Muscle layer of duodenum (tissue), 2 donors: ENCODE data around the gene UBE3B.

Experiments
- H3K27ac ChIP-seq: one replicate; pipeline ENCODE4 v1.7.0; 2013; ENCODE audit warnings: mild to moderate bottlenecking, low read length
- H3K27me3 ChIP-seq: one replicate; pipeline ENCODE4 v1.7.0; 2013; ENCODE audit warnings: low read depth, mild to moderate bottlenecking, control low read depth, low read length
- H3K36me3 ChIP-seq, 2 donors: one replicate each; pipeline ENCODE4 v1.7.0; 2013; ENCODE audit warnings: low read length in 2 of 2, control low read depth in 1 of 2, mild to moderate bottlenecking in 1 of 2; ENCODE audit not compliant: insufficient read depth in 2 of 2, control insufficient read depth in 1 of 2
- H3K4me1 ChIP-seq, 2 donors: one replicate each; pipeline ENCODE4 v1.7.0; 2013; ENCODE audit warnings: low read length in 2 of 2, mild to moderate bottlenecking in 2 of 2, control low read depth in 1 of 2, moderate library complexity in 1 of 2; ENCODE audit not compliant: insufficient read depth in 2 of 2, control insufficient read depth in 1 of 2
- H3K4me3 ChIP-seq, 2 donors: one replicate each; pipeline ENCODE4 v1.7.0; 2013; ENCODE audit warnings: low read length in 2 of 2, low read depth in 1 of 2, mild to moderate bottlenecking in 1 of 2
- H3K9me3 ChIP-seq, 2 donors: one replicate each; pipeline ENCODE4 v1.7.0; 2013; ENCODE audit warnings: low read length in 2 of 2, control low read depth in 1 of 2, mild to moderate bottlenecking in 1 of 2; ENCODE audit not compliant: control insufficient read depth in 1 of 2
- donor health status: healthy.

The UBE3B gene

DNA sequence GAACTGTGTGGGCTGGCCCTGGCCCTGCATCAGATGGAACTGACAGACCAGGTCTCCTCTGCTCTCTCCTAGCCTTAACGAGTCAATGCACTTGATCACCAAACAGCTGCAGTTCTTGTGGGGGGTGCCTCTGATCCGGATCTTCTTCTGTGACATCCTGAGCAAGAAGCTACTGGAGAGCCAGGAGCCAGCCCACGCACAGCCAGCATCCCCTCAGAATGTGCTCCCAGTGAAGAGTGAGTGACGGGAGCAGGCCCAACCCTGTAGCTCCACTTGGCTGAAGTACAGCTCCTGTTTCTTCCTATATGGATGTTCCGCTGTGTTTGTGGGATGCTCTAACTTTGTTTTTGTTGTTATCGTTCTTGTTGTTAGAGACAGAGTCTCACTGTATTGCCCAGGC, 23.9 kb downstream of the UBE3B start:
- Histone ChIP-seq H3K4me3 (no peak overlapping the region), H3K9me3 (no peaks in the 10 kb centered on the region), H3K27ac (no peak overlapping the region), H3K27me3 (no peaks in the 10 kb centered on the region), H3K4me1 (no peaks in the 10 kb centered on the region), H3K36me3 (peaks cover 65 to 95% of the 10 kb centered on the region in 2 donors)

GRCh38 chr12:109502332-109502731, 24.9 kb downstream of the UBE3B start:
- H3K4me1 ChIP-seq, result no peaks in the 10 kb centered on the region
- H3K9me3 ChIP-seq, result no peaks in the 10 kb centered on the region
- no peak overlapping the region for H3K27ac ChIP-seq

DNA sequence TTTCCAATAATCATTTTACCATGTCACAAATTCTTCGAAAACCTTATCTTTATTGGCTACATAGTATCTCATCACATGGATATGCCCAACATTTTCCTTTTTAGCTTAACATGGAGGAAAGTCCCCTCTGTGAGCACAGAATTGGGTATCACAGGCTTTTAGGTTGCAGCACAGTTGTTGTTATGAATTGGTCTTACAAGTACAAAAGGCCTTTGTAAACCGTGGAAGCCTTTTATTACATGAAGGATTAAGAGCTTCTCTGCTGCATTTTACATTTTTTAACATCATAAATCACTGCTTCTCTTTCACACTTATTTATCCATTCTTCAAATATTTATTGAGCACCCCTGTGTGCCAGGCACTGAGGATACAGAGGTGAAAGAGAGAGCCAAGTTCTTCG, 26.2 kb downstream of the UBE3B start:
- Histone ChIP-seq H3K9me3 (no peaks in the 10 kb centered on the region), H3K4me1 (no peaks in the 10 kb centered on the region), H3K27ac (no peak overlapping the region), H3K36me3 (peaks cover 80 to 99% of the 10 kb centered on the region in 2 donors), H3K4me3 (no peak overlapping the region), H3K27me3 (no peaks in the 10 kb centered on the region)

More at GRCh38 chr12:109502332-109502731, 24.9 kb downstream of the UBE3B start:
- H3K4me3 ChIP-seq, result no peak overlapping the region
- H3K27me3 ChIP-seq, result no peaks in the 10 kb centered on the region
- H3K36me3 ChIP-seq, result peaks cover 73 to 99% of the 10 kb centered on the region in 2 donors

GRCh38 chr12:109504068-109504467, 26.6 kb downstream of the UBE3B start:
- Histone ChIP-seq H3K27ac (no peak overlapping the region), H3K9me3 (no peaks in the 10 kb centered on the region), H3K36me3 (peaks cover 82 to 96% of the 10 kb centered on the region in 2 donors), H3K27me3 (no peaks in the 10 kb centered on the region), H3K4me3 (no peak overlapping the region), H3K4me1 (no peaks in the 10 kb centered on the region)

GRCh38 chr12:109510196-109510595, 32.8 kb downstream of the UBE3B start:
- Histone ChIP-seq H3K27ac (no peak overlapping the region), H3K36me3 (peaks cover 63 to 87% of the 10 kb centered on the region in 2 donors), H3K9me3 (no peaks in the 10 kb centered on the region), H3K27me3 (no peaks in the 10 kb centered on the region), H3K4me1 (peaks cover 0 to 21% of the 10 kb centered on the region in 2 donors), H3K4me3 (no peak overlapping the region)

DNA sequence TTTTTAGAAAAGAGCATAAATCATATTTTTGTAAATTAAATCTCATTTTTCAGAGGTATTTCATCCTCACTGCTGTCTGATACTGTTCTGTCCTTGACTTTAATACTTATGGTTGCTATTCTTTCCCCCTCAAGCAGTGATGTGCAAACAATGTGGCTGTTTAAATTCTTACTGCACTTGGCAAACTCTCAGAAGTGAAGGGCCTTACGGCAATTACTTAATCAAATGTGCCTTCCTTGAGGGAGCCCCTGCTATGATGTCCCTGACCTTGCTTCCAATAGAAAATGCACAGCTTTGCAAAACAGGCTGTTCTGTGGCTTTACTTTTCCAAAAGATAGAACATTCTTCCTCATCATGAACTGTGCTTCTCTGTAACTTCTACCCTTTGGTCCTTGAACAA, 35.2 kb downstream of the UBE3B start:
- Histone ChIP-seq H3K4me1 (peaks cover 0 to 21% of the 10 kb centered on the region in 2 donors), H3K27me3 (no peaks in the 10 kb centered on the region), H3K9me3 (no peaks in the 10 kb centered on the region), H3K27ac (no peak overlapping the region), H3K36me3 (peaks cover 54 to 78% of the 10 kb centered on the region in 2 donors), H3K4me3 (no peak overlapping the region)

GRCh38 chr12:109513051-109513450, 35.6 kb downstream of the UBE3B start:
- Histone ChIP-seq H3K36me3 (peaks cover 54 to 78% of the 10 kb centered on the region in 2 donors), H3K27ac (no peak overlapping the region), H3K4me1 (peaks cover 0 to 21% of the 10 kb centered on the region in 2 donors), H3K9me3 (no peaks in the 10 kb centered on the region), H3K27me3 (no peaks in the 10 kb centered on the region), H3K4me3 (no peak overlapping the region)

DNA sequence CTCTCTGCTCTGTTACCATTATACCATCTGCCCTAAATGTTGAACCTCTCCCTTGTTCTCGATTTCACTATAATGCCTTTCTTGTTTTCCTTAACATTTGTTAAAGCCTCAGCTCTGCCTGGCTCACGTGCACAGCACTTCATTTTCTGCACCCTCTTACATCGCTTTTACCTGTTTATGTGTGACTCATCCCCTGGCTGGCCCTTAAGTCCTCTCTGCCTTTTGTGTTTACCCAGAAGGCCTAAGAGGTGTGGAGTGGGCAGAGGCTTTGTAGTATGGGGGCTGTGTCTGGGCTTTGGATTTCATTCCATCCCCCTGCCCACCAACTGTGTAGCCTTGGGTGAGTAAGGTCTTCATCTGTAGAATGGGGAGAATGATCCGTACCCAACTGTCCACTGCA, 36.5 kb downstream of the UBE3B start:
- H3K27ac ChIP-seq, result no peak overlapping the region
- no peak overlapping the region for H3K4me3 ChIP-seq
- no peaks in the 10 kb centered on the region for H3K27me3 ChIP-seq
- peaks cover 51 to 73% of the 10 kb centered on the region in 2 donors for H3K36me3 ChIP-seq
- peaks cover 0 to 25% of the 10 kb centered on the region in 2 donors for H3K4me1 ChIP-seq
- H3K9me3 ChIP-seq, result no peaks in the 10 kb centered on the region

DNA sequence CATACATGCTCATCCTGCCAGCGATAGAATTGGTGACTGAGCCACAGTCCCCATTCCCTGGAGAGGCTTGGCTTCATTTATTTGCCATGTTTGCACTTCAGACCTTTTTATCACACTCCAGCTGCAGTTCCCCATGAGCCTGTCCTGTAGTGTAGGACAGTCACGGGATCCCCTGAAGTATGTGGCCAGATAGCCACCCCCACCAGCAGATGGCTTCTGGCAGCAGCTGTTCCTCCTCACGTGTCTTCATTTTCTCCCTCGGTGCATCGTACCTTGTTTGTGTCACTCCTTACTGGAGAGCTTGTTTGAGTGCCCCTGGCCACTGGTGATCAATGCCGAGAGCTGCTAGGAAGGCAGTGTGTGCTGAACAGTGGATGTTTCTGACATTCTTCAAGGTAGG, 40.2 kb downstream of the UBE3B start:
- H3K27me3 ChIP-seq, result no peaks in the 10 kb centered on the region
- H3K27ac ChIP-seq, result peak overlapping the region; percentile 54
- H3K4me1 ChIP-seq, result peaks cover 0 to 9% of the 10 kb centered on the region in 2 donors
- no peaks in the 10 kb centered on the region for H3K9me3 ChIP-seq
- H3K4me3 ChIP-seq, result no peak overlapping the region
- peaks cover 52 to 74% of the 10 kb centered on the region in 2 donors for H3K36me3 ChIP-seq

DNA sequence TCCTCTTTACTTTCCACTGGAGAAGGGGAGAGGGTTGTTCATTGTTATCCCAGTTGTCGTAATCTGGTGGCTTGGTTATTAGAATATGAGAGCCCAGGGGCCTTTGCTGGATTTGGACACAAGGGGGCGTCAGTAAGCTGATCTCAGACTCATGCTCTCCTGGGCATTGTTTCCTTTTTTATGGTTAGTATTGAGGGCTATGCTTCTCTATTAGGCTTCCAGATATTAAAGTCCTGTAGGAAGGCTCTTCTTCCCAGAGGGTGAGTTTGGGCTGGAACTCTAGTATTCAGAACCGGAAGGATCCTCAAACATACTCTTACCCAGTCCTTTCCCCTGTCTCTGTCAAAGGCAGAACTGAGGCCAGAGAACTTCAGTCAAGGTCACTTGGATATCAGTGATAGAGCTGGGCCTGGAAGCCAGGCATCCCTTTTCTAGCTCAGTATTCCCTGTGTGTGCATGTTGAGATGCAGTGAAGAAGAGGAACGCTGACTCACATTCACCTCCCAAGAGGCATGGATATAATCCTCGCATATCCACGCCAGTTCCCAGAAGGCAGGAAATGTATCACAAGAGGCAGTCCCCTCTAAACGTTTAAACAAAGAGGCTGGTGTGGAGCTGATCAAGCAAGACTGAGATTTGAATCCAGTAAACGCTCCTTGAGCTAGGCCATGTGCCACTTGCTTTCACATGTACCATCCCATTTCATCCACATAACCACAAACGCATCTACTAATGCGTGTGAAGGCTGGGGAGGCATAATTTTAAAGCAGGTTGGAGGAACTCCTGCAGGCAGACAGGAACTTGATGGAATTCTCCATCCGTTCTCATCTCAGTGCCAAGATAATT, 41.6 kb downstream of the UBE3B start:
- Histone ChIP-seq H3K27me3 (no peaks in the 10 kb centered on the region), H3K27ac (peak overlapping the region; percentile 78), H3K9me3 (no peaks in the 10 kb centered on the region), H3K36me3 (peaks cover 61 to 67% of the 10 kb centered on the region in 2 donors), H3K4me3 (no peak overlapping the region), H3K4me1 (peaks cover 0 to 14% of the 10 kb centered on the region in 2 donors)

DNA sequence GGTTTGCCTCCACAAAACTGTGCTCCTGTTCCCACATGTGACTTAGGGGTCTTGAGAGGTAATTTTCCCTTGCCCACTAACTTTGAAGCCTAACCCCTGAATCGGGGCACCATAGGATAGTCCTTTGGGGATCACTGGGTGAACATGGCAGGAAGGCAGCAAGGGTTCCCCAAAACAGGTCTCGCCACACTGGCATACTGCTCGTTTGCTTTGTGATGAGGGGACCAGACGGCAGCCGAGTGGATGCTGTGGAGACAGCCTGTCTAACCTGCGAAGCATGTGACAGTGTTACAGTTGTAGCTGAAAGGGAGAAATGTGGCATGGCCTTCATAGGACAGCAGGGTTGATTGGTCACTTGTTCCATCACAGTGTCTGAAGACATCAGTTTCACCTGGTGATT, 42.4 kb downstream of the UBE3B start:
- peak overlapping the region; percentile 78 for H3K27ac ChIP-seq
- H3K27me3 ChIP-seq, result no peaks in the 10 kb centered on the region
- H3K9me3 ChIP-seq, result no peaks in the 10 kb centered on the region
- peaks cover 0 to 14% of the 10 kb centered on the region in 2 donors for H3K4me1 ChIP-seq
- H3K36me3 ChIP-seq, result peaks cover 60 to 69% of the 10 kb centered on the region in 2 donors
- no peak overlapping the region for H3K4me3 ChIP-seq
